GM21717 (cell line): ENCODE measurements around the gene POLR1A.
A peak's percentile ranks its signal among the peaks of the same experiment; 100 is the strongest.

Experiments
- ATAC-seq: cut with Tn5 transposase; IDR thresholded peaks from one replicate; pipeline ENCODE4 v1.9.1; 2021; ENCODE audit warnings: mild to moderate bottlenecking, moderate library complexity; ENCODE audit not compliant: unreplicated experiment

POLR1A gene

DNA sequence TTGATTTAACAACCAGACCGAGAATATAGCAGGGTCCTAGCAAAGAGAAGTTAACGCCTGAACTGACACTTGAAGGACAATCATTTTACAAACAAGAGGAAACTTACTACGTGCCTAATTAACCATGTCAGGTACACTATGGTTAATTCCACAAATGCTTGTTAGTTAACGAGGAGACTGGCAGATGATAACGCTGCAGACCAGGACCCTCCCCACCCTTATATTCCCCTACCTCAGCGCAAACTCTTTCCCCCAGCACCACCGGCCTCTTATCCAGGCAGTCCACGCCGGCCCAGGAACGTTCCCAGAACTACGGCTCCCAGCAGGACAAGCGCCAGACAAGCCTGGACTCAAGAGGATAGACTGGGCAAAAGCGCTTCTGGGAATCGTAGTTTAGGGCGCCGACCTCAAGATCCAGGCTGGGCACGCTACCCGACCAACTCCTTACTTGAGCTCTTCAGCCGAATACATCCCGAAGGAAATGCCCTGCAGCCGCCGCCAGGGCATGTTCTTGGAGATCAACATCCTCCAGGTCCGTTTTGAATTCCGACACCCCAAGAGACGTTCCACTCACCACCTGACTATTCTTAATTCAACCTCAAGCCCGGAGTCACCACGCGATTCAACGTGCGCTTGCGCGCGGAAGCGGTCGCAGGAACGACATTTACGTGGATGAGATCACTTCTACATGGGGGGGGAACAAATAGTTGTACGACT is at the start of gene POLR1A:
POLR1A (minus strand) TSS at position 635 of the 717 bp plus-strand sequence; CDS start at position 525, 110 bp downstream.
- ATAC-seq = peak; percentile 64

- no peak for ATAC-seq
Measured at GRCh38 chr2:86150502-86150901, 44.8 kb upstream of the POLR1A start.

DNA sequence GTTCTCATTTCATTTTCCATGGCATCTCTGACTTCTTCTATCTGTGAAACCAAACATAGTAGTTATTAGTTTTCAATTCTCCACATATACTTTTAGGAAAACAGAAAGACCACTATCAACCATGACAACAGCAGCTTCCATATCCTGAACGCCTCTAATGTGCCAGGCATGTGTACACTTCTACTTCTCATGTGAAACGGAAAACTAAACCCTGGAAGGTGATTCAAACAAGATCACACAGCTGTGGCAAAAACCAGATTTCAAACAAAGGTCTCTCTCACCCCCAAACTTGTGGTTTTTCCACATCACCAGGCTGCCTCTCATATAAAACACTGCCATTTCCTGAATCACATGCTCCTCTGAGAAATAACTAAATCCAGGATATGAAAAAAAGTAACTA is 42.1 kb upstream of the POLR1A start:
- no peak for ATAC-seq

DNA sequence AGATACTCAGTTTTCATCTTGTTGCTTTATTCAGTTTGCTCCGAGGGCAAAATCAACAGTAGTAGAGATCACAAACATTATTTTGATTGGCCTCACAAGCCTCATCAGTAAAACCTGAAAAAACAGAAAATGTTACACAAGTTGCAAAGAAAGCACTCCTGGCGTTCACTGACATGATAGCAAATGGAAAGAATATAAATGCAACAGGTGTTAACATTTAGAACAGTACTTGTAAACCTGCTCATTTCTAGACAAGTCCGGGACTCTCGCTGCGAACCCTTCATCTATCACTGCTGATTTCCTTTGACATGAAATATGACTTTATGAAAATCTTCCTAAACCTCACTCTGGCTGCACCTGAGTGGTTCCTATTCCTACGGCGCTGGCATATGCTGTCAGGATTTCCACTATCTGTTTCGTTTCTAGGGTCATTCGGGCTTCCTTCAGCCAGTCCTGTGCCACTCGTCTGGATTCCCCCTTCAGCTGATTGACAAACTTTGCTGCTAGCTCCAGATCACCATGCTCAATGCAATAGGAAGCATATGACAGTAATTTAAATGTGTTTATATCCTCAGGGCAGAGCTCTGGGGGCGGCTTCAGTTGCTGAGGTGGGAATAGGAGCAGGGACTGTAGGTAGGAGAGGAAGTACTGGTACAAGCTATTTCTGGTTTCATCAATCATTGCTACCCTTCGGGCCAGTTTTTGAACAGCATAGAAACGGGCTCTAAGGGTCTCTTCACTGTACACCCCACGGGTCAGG is 38.4 kb upstream of the POLR1A start:
- ATAC-seq = no peak

GRCh38 chr2:86143307-86143706 is 37.6 kb upstream of the POLR1A start:
- ATAC-seq = no peak

DNA sequence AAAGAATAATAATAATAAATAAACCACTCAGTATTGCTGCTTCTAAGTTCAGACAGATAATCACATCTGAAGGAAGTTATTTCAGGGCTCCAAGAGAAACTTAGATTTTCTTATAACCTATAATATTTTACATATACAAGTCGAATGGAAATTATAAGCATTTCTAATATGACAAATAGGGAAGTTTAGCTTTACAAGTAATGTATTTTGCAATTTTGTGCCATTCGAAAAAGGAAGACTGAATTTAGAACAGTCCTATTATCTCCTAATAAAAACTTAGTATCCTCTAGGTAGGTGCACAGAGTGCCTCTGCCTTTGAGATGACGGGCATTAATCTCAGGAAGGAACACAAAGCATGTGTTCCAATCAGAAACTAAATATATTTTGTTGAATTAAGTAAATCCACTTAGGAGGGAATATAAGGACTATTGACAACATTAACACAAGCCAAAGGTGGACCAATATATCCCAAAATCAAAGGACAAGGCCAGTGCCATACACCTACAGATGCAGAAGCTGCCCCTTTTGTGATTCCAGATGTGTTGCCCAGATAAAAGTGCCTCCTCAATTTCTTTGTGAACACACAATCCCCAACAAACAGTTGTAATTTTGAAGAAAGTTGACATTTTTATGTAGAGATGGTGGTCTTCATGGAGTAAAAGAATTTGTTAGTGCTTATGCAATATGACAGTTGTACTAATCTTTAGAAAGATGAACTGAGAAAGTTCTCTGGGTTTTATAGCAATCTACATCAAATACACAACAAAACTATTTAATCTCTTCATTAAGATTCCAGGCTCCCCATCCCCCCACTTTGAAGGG is 37.0 kb upstream of the POLR1A start:
- ATAC-seq = no peak

DNA sequence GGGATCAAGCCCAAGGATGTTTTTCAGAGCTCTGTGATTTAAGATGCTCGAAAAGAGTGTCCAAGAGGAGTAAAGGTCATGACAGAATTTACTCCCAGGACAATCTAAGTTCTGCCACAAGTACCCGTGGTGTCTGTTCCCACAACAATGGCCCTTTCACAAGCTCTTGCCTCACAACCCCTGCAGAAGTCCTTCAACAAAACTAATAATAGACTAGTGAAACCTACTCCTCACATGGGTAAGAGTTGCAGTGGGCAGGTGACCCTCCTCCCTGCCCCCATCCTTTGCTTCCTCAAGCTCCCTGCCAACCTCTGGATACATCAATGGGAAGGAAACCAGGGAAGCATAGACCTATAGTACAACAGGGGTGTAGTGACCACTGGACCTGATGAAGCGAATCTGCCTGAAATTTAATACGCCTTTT is 35.3 kb upstream of the POLR1A start:
- no peak for ATAC-seq

- ATAC-seq = no peak
Measured at GRCh38 chr2:86139981-86140380, 34.3 kb upstream of the POLR1A start.

- no peak for ATAC-seq
Measured at GRCh38 chr2:86138736-86139625, 33.3 kb upstream of the POLR1A start.

DNA sequence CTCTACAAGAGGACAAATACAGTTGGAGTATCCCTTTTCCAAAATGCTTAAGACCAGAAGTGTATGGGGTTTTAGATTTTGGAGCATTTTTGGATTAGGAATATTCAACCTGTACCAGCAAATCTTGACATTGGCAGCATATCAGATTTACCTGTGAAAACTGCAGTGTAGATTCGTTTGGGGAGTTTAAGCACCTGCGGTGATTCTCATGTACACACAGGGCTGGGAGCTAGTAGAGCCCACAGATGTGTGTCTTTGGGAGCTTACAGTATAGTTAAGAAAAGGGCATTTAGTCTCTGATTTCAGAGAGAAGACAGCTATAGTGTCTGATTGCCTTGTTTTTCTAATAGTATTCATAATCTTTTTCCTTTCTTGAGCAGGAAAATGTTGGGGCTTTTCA is 30.5 kb upstream of the POLR1A start:
- ATAC-seq = no peak

DNA sequence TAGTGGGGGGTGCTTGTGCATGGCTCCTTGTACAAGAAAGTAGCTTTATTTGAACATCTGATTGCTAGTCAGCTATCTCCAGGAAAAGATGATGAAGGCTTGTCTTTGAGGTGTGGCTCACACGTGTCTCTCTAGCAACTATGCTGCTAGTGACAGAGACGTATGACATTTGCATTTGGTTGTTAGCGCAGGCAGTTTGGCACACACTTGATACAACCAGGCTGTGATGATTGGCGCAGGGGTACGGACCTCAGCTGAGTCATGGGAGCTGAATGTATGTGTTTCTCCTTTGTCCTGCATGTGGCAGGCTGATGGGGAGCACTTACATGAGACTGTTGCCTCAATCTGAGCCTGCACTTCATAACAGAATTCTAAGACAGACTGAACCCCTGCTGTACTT is 30.0 kb upstream of the POLR1A start:
- ATAC-seq = no peak

- ATAC-seq = no peak
Measured at GRCh38 chr2:86134709-86135108, 29.0 kb upstream of the POLR1A start.

DNA sequence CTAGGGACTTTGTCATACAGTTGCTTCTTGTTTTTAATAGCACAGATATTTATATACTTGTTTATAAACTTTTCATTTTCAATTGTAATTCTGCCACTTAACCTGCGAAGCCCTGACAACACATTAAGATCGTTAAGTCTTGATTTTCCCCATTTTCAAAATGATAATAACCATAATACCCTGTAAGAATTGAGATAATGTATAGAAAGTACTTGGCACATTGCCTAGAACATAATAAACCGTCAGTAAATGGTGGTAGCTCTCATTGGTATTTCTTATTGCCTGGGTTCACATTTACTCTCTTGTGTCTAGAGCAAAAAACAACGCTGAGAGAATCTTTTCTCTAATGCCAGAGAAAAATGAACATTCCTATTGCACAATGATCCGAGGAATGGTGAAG is 19.0 kb upstream of the POLR1A start:
- no peak for ATAC-seq

DNA sequence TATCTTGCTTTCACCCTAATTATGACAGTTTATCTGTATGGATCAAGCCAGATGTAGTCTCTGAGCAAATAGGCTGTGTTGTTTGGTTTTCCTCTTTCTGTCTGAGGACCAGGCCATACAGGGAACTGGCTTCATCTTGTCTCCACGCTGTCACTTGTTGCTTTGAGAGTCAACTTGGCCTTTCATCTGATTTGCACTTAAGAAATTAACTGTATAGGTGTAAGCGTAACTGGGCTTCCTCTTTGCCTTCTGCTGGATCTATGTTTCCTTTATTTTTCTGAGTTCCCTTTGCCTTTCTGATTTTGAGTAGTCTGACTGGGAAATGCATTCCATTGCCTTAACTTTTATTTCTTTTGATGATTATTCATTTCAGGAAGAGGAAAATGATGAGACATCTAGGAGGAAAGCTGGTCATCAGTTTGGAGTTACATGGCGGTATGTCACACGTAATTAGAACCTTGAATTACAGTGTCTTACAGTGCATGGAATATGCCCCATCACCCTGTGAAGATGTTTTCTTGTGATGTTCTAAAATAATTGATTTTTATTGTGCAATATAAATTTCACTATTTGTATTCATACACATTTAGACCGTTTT is 17.7 kb upstream of the POLR1A start:
- ATAC-seq = no peak

- ATAC-seq = no peak
Measured at GRCh38 chr2:86118130-86118529, 12.4 kb upstream of the POLR1A start.

DNA sequence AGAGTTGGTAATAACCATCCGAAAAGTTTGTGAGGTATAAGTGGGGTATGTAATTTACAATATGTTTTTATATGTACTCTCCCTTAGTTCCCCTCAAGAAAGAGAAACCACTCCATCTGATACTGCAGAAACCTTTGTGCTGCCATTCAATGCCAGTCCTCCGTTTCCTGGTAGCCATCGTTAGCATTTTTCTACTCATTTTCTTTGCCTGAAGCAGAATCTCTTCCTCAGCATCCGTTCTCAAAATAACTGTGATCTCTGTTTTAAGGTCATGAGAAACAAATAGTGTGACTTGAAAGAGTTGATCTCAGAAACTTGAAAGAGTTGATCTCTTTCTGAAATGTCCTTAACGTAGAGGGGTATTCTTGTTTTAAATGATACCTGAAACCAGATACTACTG is 1.3 kb upstream of the POLR1A start:
- no peak for ATAC-seq

DNA sequence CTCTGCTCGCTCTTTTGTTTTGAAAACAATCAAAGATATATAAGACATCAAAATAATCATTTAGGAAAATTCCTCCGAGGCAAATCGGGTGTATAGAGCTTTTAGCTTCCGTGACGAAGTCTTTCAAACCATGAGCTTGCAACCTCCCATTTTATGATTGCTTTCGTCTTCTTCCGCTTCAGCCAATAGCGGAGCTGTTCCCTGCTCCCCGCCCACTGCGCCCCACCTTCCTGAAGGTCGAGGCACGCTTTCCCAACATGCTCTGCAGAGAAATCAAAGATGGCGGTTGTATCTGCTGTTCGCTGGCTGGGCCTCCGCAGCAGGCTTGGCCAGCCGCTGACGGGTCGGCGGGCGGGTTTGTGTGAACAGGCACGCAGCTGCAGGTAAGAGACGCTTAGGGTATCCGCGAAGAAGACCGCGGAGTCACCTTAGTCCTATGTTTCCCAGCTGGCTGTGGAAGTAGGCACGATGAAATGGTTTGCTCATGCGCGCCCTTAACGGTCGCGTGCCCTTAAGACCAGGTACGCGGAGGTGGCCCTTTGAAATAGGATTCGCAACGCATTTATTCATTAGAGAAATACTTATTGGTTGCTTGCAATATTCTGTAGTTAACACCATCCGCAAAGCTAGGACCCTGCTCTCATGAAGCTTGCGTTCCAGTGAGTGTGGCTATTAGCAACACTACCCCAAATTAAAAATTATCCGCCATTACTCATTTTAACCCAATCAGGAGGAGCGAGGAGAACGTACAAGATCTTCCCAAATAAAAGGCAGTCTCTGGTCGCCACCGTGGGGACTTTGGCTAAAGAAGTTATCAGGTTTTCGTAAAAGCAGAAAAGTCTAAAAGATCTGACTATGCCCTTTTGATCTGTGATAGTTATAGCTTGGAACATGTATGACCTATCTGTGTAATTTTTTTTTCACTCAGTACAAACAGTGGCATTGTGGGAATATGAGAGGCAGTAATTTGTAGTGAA is 571 bp upstream of the POLR1A start, which contains the start of gene PTCD3:
PTCD3 (plus strand) TSS at position 267 of the 977 bp plus-strand sequence; CDS start at position 280, 13 bp downstream.
- ATAC-seq = peak; percentile 87

GRCh38 chr2:86102157-86102556 is 3.5 kb downstream of the POLR1A start:
- no peak for ATAC-seq

DNA sequence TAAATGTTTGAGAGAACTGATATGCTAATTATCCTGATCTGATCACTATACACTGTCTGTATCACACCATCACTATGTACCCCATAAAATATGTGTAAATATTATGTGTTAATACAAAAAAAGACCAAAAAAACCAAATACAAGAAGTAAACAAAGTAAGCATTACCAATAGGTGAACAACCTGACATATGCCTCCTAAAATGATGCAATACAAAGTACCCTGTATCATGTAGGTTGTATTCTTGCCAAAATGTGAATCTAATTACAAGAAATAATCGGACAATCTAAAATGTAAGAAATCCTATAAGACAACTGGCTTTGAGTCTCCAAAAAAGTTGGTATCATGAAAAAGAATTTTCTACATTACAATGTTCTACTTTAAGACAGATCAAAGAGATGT is 7.8 kb downstream of the POLR1A start:
- no peak for ATAC-seq
